GM12878 (cell line): Measurements from ENCODE around the gene HSPB7. TPM values are rescaled to one million over a fixed set of nuclear protein-coding genes. Genes with fewer than 3 reads are reported as not detected.
"Not testable (repeated sequence)": the region's sequence is repeated elsewhere in the genome, so short reads cannot be mapped to it uniquely, and the experiment has no call there.

Source experiments
- ATAC-seq: fragments of 200-7000 bp; cut with Tn5 transposase; 3 replicates; pipeline ENCODE4 v1.9.1; 2020; ENCODE audit warnings: mild to moderate bottlenecking, moderate library complexity
- BruUV-seq: library from RNA; stranded (reverse); fragments of 400-500 nt; replicated peaks from 2 replicates; lab custom pipeline; 2021; lab: Mats Ljungman, UMichigan
- CTCF ChIA-PET: fragments of 300-600 bp; sonication (Branson Sonifier 250); formaldehyde crosslinking; extraction: SDS; loops from one replicate; lab custom pipeline; 2021; ENCODE audit warnings: inconsistent platforms; lab: Yijun Ruan, JAX
- POLR2A ChIA-PET: fragments of 350-600 bp; formaldehyde crosslinking; extraction: SDS; loops from one replicate; lab custom pipeline; 2021; ENCODE audit warnings: inconsistent platforms; lab: Charles Lee
- RAD21 ChIA-PET: fragments of 300-600 bp; sonication (Branson Sonifier 250); formaldehyde crosslinking; loops from one replicate; lab custom pipeline; 2023; ENCODE audit warnings: antibody characterized with exemption; ENCODE audit not compliant: unreplicated experiment; lab: Charles Lee
- SMC1A ChIA-PET: fragments of 300-600 bp; sonication (Branson Sonifier 250); formaldehyde crosslinking; loops from one replicate; lab custom pipeline; 2023; ENCODE audit not compliant: unreplicated experiment, uncharacterized antibody; lab: Charles Lee
- DNase-seq: peaks from one replicate; pipeline ENCODE4 v3.0.0-alpha.2; 2011; ENCODE audit warnings: low read depth, low spot score
- FAIRE-seq: peaks from 3 replicates; lab custom pipeline; 2011; peaks lifted over from hg19 to GRCh38; lab: Jason Lieb, UNC
- H2AFZ ChIP-seq: 2 replicates; pipeline ENCODE4 v1.6.0; 2011; ENCODE audit warnings: low read depth, low read length, control low read depth; ENCODE audit not compliant: control insufficient read depth
- H3K27ac ChIP-seq: 2 replicates; pipeline ENCODE4 v1.5.1; 2011; ENCODE audit warnings: control low read depth; ENCODE audit not compliant: control insufficient read depth, insufficient read depth
- H3K27me3 ChIP-seq, 2 experiments: replicated peaks in 1 of 2; 2 replicates each; pipeline versions ENCODE4 v1.6.0 to v1.6.1; 2011; ENCODE audit warnings: low read length in 1 of 2; ENCODE audit not compliant: control insufficient read depth in 2 of 2, insufficient read depth in 2 of 2
- H3K36me3 ChIP-seq, 2 experiments: 2 replicates each; pipeline ENCODE4 v1.5.1; 2011; ENCODE audit warnings: low read length in 1 of 2; ENCODE audit not compliant: control insufficient read depth in 2 of 2, insufficient read depth in 2 of 2
- H3K4me1 ChIP-seq: 2 replicates; pipeline ENCODE4 v1.6.1; 2011; ENCODE audit warnings: mild to moderate bottlenecking, low read length, moderate library complexity, mixed read lengths; ENCODE audit not compliant: control insufficient read depth, insufficient read depth
- H3K4me2 ChIP-seq: 2 replicates; pipeline ENCODE4 v1.6.0; 2011; ENCODE audit warnings: control low read depth; ENCODE audit not compliant: control insufficient read depth, insufficient read depth
- H3K4me3 ChIP-seq: fragments of 200-600 bp; sonication (generic); 2 replicates; pipeline ENCODE4 v1.5.1; 2016
- H3K79me2 ChIP-seq: 2 replicates; pipeline ENCODE4 v1.6.0; 2011; ENCODE audit warnings: low read length; ENCODE audit not compliant: control insufficient read depth, insufficient read depth
- H3K9ac ChIP-seq: 2 replicates; pipeline ENCODE4 v1.8.0; 2011; ENCODE audit warnings: low read length, control low read depth, mixed read lengths; ENCODE audit not compliant: control insufficient read depth, insufficient read depth
- H3K9me3 ChIP-seq: replicated peaks from 3 replicates; pipeline ENCODE4 v1.5.1; 2011; ENCODE audit warnings: mild to moderate bottlenecking, low read length; ENCODE audit not compliant: control insufficient read depth, insufficient read depth
- H4K20me1 ChIP-seq: 2 replicates; pipeline ENCODE4 v1.6.0; 2011; ENCODE audit not compliant: control insufficient read depth, insufficient read depth
- BCL3 ChIP-seq: IDR thresholded peaks from 2 replicates; pipeline ENCODE4 v1.6.1; 2011; ENCODE audit warnings: borderline replicate concordance, low read depth, mild to moderate bottlenecking, moderate library complexity, low read length; ENCODE audit not compliant: insufficient read depth, poor library complexity, severe bottlenecking
- DPF2 ChIP-seq: fragments of 450-650 bp; IDR thresholded peaks from 2 replicates; pipeline ENCODE4 v1.6.1; 2017; ENCODE audit warnings: mild to moderate bottlenecking
- MEF2B ChIP-seq: fragments of 450-650 bp; IDR thresholded peaks from 2 replicates; pipeline ENCODE4 v1.6.1; 2018; ENCODE audit warnings: mild to moderate bottlenecking, moderate library complexity; ENCODE audit not compliant: partially characterized antibody, poor library complexity, severe bottlenecking
- ZBTB33 ChIP-seq: fragments of 450-650 bp; IDR thresholded peaks from 2 replicates; pipeline ENCODE4 v1.6.1; 2017; ENCODE audit warnings: mild to moderate bottlenecking
- WGBS: methylation state at CpG from one replicate; pipeline ENCODE4 v1.1.6; 2016; ENCODE audit warnings: low lambda C conversion rate; ENCODE audit not compliant: insufficient replicate concordance, insufficient coverage; ENCODE audit errors: missing lambda C conversion rate; 5-methylcytosine and 5-hydroxymethylcytosine counted together
- in situ Hi-C: fragments of 300-500 bp; cut with MboI; formaldehyde crosslinking; loops from 9 replicates; pipeline ENCODE4 v1.14.3; 2018; ENCODE audit warnings: mixed read lengths
- intact Hi-C: fragments of 100-400 bp; cut with micrococcal nuclease; formaldehyde crosslinking; loops from one replicate; pipeline ENCODE4 v1.14.2; 2022; ENCODE audit not compliant: unreplicated experiment
- polyA plus RNA-seq, 11 experiments: library from polyadenylated mRNA; depleted of rRNA in 4 of 11; unstranded in 6 of 11; stranded (reverse) in 5 of 11; fragments of >200 nt; fragmentation: Nextera tagmentation in 4 of 11; fragmentation: Illumina TruSeq in 1 of 11; extraction: Ambion mirVana in 4 of 11; extraction: Trizol in 1 of 11; gene quantifications; 1 replicate in 1 of 11; 2 replicates in 10 of 11; pipeline versions ENCODE4 v1.2.1 to v1.2.3, GENCODE V29; 2011 to 2016; ENCODE audit warnings: inconsistent platforms in 2 of 11, missing spikeins in 2 of 11, low read depth in 1 of 11
- total RNA-seq, 4 experiments: library from RNA; depleted of rRNA in 3 of 4; stranded (reverse); fragments of >200 nt in 3 of 4; fragmentation: Illumina TruSeq in 1 of 4; extraction: Trizol in 1 of 4; gene quantifications; 2 replicates each; pipeline versions ENCODE4 v1.2.1 to v1.2.3, GENCODE V29; 2013 to 2021

HSPB7 gene
- total and polyA plus RNA-seq, 10 of the 15 experiments (the other 5 are each of a cell fraction or from before 2014, with no cell fraction given) = 0.34 TPM; not detected in 9

- TF ChIP-seq ZBTB33 (no peak), DPF2 (no peak)
Observed at GRCh38 chr1:16006010-16006409, 11.8 kb downstream of the HSPB7 start (continued).

- ChIA-PET SMC1A (interaction anchor here (0.9 to 6.5 kb wide), 9 partner anchors 8 to 217 kb away, joined by 3 to 57 read pairs (median 4); no protein-coding TSS in a partner anchor), RAD21 (interaction anchor here (0.9 to 2.0 kb wide), 7 partner anchors 31 to 202 kb away, joined by 3 to 8 read pairs (median 6); no protein-coding TSS in a partner anchor), CTCF (interaction anchor here (0.6 to 7.5 kb wide), 13 partner anchors 26 to 214 kb away, joined by 3 to 81 read pairs (median 4); partner anchors contain the start of genes UQCRHL and ZBTB17), POLR2A (interaction anchor here (1.2 kb wide), 1 partner anchor 33 kb away, joined by 3 read pairs; no protein-coding TSS in a partner anchor)
- Histone ChIP-seq H3K79me2 (no peaks in the 10 kb centered on the region), H3K27me3 (no peaks in the 10 kb centered on the region; a peak in 1 of 4 replicates), H3K4me1 (peaks cover 20% of the 10 kb centered on the region), H3K36me3 (no peaks in the 10 kb centered on the region), H3K4me3 (no peak overlapping the region), H4K20me1 (no peaks in the 10 kb centered on the region), H2AFZ (no peak overlapping the region; the same call in 1 of the 2 replicates), H3K4me2 (no peak overlapping the region), H3K27ac (no peak overlapping the region), H3K9ac (no peak overlapping the region), H3K9me3 (no peaks in the 10 kb centered on the region)
- intact Hi-C loops (loop anchor here (5.0 kb wide), 1 partner anchor 203 kb away; no protein-coding TSS in a partner anchor), in situ Hi-C loops (no loop called here)
- FAIRE-seq (no peak), ATAC-seq (no peak), DNase-seq (no peak)
- WGBS = 0% methylated on average over 5 of the region's 5 CpGs
- no peak for TF ChIP-seq BCL3
- peak; percentile 34 for TF ChIP-seq MEF2B
- no TSS peak for BruUV-seq
Observed at GRCh38 chr1:16005597-16005996, 12.2 kb downstream of the HSPB7 start.

- H3K27ac ChIP-seq, H3K4me3 ChIP-seq, H3K27me3 ChIP-seq, BruUV-seq, H3K9ac ChIP-seq, intact Hi-C loops, POLR2A ChIA-PET, in situ Hi-C loops, DNase-seq, H3K9me3 ChIP-seq, H2AFZ ChIP-seq, H3K79me2 ChIP-seq, FAIRE-seq, H4K20me1 ChIP-seq, ATAC-seq, H3K36me3 ChIP-seq, H3K4me2 ChIP-seq: not testable (repeated sequence)
- 61% methylated on average over 10 of the region's 10 CpGs for WGBS
- RAD21 ChIA-PET = interaction anchor here (1.8 kb wide), 1 partner anchor 186 kb away, joined by 5 read pairs; no protein-coding TSS in a partner anchor
- CTCF ChIA-PET = interaction anchor here (0.6 to 1.9 kb wide), 3 partner anchors 9 to 210 kb away, joined by 3 to 6 read pairs (median 5); no protein-coding TSS in a partner anchor
- SMC1A ChIA-PET = interaction anchor here (1.0 to 1.2 kb wide), 2 partner anchors 135 to 186 kb away, joined by 3 read pairs; no protein-coding TSS in a partner anchor
- H3K4me1 ChIP-seq = peaks cover 13% of the 10 kb centered on the region
Observed at GRCh38 chr1:16001274-16001673, 16.6 kb downstream of the HSPB7 start.
